Loucy (cell line): ENCODE measurements around the gene IL15RA.
"Not testable (repeated sequence)": the region's sequence is repeated elsewhere in the genome, so short reads cannot be mapped to it uniquely, and the experiment has no call there.

Source experiments
- H2AFZ ChIP-seq: fragments of 200-600 bp; sonication (generic); 2 replicates; pipeline ENCODE4 v1.6.0; 2016; ENCODE audit warnings: antibody characterized with exemption, mild to moderate bottlenecking, low read length, moderate library complexity
- H3F3A ChIP-seq: fragments of 200-600 bp; 2 replicates; pipeline ENCODE4 v1.6.0; 2016; ENCODE audit warnings: antibody characterized with exemption, low read depth, mild to moderate bottlenecking
- H3K27me3 ChIP-seq: fragments of 200-600 bp; sonication (generic); 2 replicates; pipeline ENCODE4 v1.6.1; 2014; ENCODE audit warnings: low read length, mild to moderate bottlenecking; ENCODE audit not compliant: insufficient read depth, poor library complexity, severe bottlenecking
- H3K36me3 ChIP-seq: fragments of 200-600 bp; sonication (generic); 2 replicates; pipeline ENCODE4 v1.6.1; 2016; ENCODE audit warnings: low read length; ENCODE audit not compliant: insufficient read depth
- H3K4me1 ChIP-seq: fragments of 200-600 bp; sonication (generic); 2 replicates; pipeline ENCODE4 v1.5.1; 2014; ENCODE audit warnings: low read length, mild to moderate bottlenecking; ENCODE audit not compliant: insufficient read depth, poor library complexity, severe bottlenecking
- H3K4me2 ChIP-seq: fragments of 200-600 bp; sonication (generic); 2 replicates; pipeline ENCODE4 v1.6.0; 2014; ENCODE audit warnings: antibody characterized with exemption, low read length, low read depth, mild to moderate bottlenecking; ENCODE audit not compliant: poor library complexity, severe bottlenecking
- H3K4me3 ChIP-seq: fragments of 200-600 bp; sonication (generic); 2 replicates; pipeline ENCODE4 v1.5.1; 2014; ENCODE audit warnings: low read length, mild to moderate bottlenecking, mixed read lengths; ENCODE audit not compliant: poor library complexity, severe bottlenecking
- H3K79me2 ChIP-seq: fragments of 200-600 bp; sonication (generic); 2 replicates; pipeline ENCODE4 v1.6.1; 2014; ENCODE audit warnings: low read length; ENCODE audit not compliant: insufficient read depth
- H3K9ac ChIP-seq: fragments of 200-600 bp; sonication (generic); 2 replicates; pipeline ENCODE4 v1.6.0; 2014; ENCODE audit warnings: mild to moderate bottlenecking, low read depth, low read length, moderate library complexity; ENCODE audit not compliant: poor library complexity, severe bottlenecking
- H3K9me2 ChIP-seq: fragments of 200-600 bp; sonication (generic); replicated peaks from 2 replicates; pipeline ENCODE4 v1.6.1; 2016; ENCODE audit warnings: low read depth, low read length, mixed read lengths
- H3K9me3 ChIP-seq: fragments of 200-600 bp; sonication (generic); 2 replicates; pipeline ENCODE4 v1.6.1; 2014; ENCODE audit warnings: mild to moderate bottlenecking, antibody characterized with exemption, low read length, low read depth; ENCODE audit not compliant: insufficient read depth
- H4K20me1 ChIP-seq: fragments of 200-600 bp; sonication (generic); 2 replicates; pipeline ENCODE4 v1.6.0; 2014; ENCODE audit warnings: antibody characterized with exemption, low read length, mild to moderate bottlenecking; ENCODE audit not compliant: insufficient read depth, poor library complexity, severe bottlenecking
- EZH2phosphoT487 ChIP-seq: fragments of 200-600 bp; IDR thresholded peaks from 2 replicates; pipeline ENCODE4 v1.6.1; 2018; ENCODE audit warnings: antibody characterized with exemption, mild to moderate bottlenecking, moderate library complexity, borderline replicate concordance
- TF ChIP-seq, protein P1 (sequence below): fragments of 200-600 bp; sonication (generic); conservative IDR thresholded peaks from 2 replicates; pipeline ENCODE4 v1.5.1; 2014; ENCODE audit warnings: mild to moderate bottlenecking, antibody characterized with exemption, low read length

The IL15RA gene

DNA sequence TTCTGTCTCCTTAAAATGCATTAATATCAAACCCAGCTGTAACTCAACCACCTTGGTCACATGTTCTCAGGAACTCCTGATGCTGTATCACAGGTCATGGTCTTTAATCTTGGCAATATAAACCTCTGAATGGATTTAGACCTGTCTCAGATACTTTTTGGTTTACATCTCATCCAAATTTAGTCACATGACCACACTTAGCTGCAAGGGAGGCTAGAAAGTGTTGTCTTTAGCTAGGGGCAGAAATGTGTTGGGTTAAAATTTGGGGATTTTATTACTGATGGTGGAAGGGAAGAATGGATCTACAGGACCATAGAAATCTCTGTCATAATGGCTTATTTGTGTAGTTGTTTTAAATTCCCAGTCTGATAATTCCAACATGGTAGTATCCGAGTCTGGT, 29.6 kb upstream of the IL15RA start:
- H3K36me3 ChIP-seq, result no peaks in the 10 kb centered on the region
- H3K9ac ChIP-seq, result no peak overlapping the region
- no peaks in the 10 kb centered on the region for H3K4me1 ChIP-seq
- H3F3A ChIP-seq, result no peaks in the 10 kb centered on the region
- no peaks in the 10 kb centered on the region for H4K20me1 ChIP-seq
- peaks cover 2% of the 10 kb centered on the region; the same call in 1 of the 2 replicates for H3K9me3 ChIP-seq
- no peak overlapping the region for H2AFZ ChIP-seq
- no peak overlapping the region for H3K4me3 ChIP-seq
- H3K4me2 ChIP-seq, result no peak overlapping the region
- no peak for TF ChIP-seq EZH2phosphoT487
- TF ChIP-seq, protein P1, sequence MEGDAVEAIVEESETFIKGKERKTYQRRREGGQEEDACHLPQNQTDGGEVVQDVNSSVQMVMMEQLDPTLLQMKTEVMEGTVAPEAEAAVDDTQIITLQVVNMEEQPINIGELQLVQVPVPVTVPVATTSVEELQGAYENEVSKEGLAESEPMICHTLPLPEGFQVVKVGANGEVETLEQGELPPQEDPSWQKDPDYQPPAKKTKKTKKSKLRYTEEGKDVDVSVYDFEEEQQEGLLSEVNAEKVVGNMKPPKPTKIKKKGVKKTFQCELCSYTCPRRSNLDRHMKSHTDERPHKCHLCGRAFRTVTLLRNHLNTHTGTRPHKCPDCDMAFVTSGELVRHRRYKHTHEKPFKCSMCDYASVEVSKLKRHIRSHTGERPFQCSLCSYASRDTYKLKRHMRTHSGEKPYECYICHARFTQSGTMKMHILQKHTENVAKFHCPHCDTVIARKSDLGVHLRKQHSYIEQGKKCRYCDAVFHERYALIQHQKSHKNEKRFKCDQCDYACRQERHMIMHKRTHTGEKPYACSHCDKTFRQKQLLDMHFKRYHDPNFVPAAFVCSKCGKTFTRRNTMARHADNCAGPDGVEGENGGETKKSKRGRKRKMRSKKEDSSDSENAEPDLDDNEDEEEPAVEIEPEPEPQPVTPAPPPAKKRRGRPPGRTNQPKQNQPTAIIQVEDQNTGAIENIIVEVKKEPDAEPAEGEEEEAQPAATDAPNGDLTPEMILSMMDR, result no peak
- no peaks in the 10 kb centered on the region for H3K27me3 ChIP-seq
- H3K9me2 ChIP-seq, result no peaks in the 10 kb centered on the region
- no peaks in the 10 kb centered on the region for H3K79me2 ChIP-seq

DNA sequence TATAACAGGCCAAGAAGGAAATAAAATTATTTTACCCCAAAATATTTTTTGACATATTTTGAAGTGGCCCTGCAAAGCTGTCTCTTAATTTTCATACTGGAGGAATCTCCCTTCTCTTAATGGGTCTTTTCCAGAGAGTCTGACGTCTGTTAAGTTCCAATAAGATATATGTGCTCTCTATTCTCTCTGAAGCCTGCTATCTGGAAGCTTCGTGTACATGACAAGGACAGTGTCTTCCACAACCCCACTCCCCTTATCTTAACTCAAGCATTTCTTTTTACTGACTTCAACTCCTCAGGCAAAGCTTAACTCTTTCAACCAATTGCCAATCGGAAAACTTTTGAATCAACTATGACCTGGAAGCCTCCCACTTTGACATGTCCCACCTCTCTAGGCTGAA, 29.2 kb upstream of the IL15RA start:
- Histone ChIP-seq H3K4me3 (no peak overlapping the region), H3K36me3 (no peaks in the 10 kb centered on the region), H4K20me1 (no peaks in the 10 kb centered on the region), H3K79me2 (no peaks in the 10 kb centered on the region), H3F3A (no peaks in the 10 kb centered on the region), H3K9me2 (no peaks in the 10 kb centered on the region), H3K9me3 (peaks cover 2% of the 10 kb centered on the region; the same call in 1 of the 2 replicates), H3K4me2 (no peak overlapping the region), H2AFZ (no peak overlapping the region), H3K9ac (no peak overlapping the region), H3K4me1 (no peaks in the 10 kb centered on the region), H3K27me3 (no peaks in the 10 kb centered on the region)
- no peak for TF ChIP-seq EZH2phosphoT487
- TF ChIP-seq, protein P1, result no peak

DNA sequence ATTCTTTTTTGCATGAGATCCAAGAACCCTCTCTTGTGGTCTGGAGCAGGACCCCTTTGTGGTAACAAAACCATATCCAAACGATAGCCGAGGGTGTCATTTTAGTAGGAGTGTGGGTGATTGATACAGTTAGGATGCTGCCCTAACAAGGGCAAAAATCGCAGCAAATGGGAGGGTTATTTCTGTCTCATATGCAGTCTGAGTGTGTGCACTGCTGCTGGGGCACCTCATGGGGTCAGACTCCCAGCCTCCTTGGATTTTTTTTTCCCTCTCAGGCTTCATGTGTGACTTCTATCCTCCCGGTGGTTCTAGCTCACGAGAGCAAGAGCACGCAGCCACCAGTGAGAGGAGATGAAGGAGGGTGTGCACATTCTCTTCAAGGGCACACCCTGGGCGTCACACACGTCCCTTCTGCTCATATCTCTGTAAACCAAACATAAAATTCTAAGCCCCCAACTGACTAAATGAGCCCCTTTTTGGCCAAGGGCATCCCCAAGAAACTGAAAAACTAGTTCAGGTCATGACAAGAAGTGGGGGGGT, 28.6 kb upstream of the IL15RA start:
- Histone ChIP-seq H3F3A (no peaks in the 10 kb centered on the region), H3K27me3 (no peaks in the 10 kb centered on the region), H3K4me1 (no peaks in the 10 kb centered on the region), H3K79me2 (no peaks in the 10 kb centered on the region), H3K9me3 (peaks cover 2% of the 10 kb centered on the region; the same call in 1 of the 2 replicates), H4K20me1 (no peaks in the 10 kb centered on the region), H3K4me3 (no peak overlapping the region), H3K4me2 (no peak overlapping the region), H3K9ac (no peak overlapping the region), H3K36me3 (no peaks in the 10 kb centered on the region), H3K9me2 (no peaks in the 10 kb centered on the region), H2AFZ (no peak overlapping the region)
- TF ChIP-seq, protein P1, result no peak
- no peak for TF ChIP-seq EZH2phosphoT487

GRCh38 chr10:6005161-6005804, 27.9 kb upstream of the IL15RA start:
- not testable (repeated sequence) for H3K9me2 ChIP-seq, H3K4me1 ChIP-seq, H3K9ac ChIP-seq, H4K20me1 ChIP-seq, H3K79me2 ChIP-seq, H2AFZ ChIP-seq, H3K9me3 ChIP-seq, H3K4me2 ChIP-seq, H3K36me3 ChIP-seq, H3K4me3 ChIP-seq, H3K27me3 ChIP-seq, H3F3A ChIP-seq
